Left lung (tissue), 10 donors: ENCODE measurements around the gene CRYGC. TPM values are rescaled to one million over a fixed set of nuclear protein-coding genes. Genes with fewer than 3 reads are reported as not detected.

ENCODE experiments used
- ATAC-seq: fragments of 200-7000 bp; cut with Tn5 transposase; one replicate; pipeline ENCODE4 v1.9.1; 2020; ENCODE audit warnings: moderate library complexity
- DNase-seq, 4 donors: peaks; one replicate each; pipeline ENCODE4 v3.0.0-alpha.2; 2013 to 2020
- H3K27ac ChIP-seq, 2 donors: fragments of 200-600 bp; sonication (generic) in 1 of 2; one replicate each; pipeline versions ENCODE4 v1.5.0 to v1.8.0; 2020 to 2021
- H3K27me3 ChIP-seq, 2 donors: fragments of 200-600 bp; sonication (generic) in 1 of 2; one replicate each; pipeline versions ENCODE4 v1.5.0 to v1.8.0; 2020 to 2021
- H3K36me3 ChIP-seq, 2 donors: fragments of 200-600 bp; sonication (generic) in 1 of 2; one replicate each; pipeline versions ENCODE4 v1.5.0 to v1.8.0; 2020 to 2021
- H3K4me1 ChIP-seq, 2 donors: fragments of 200-600 bp; one replicate each; pipeline ENCODE4 v1.8.0; 2021
- H3K4me3 ChIP-seq, 2 donors: fragments of 200-600 bp; sonication (generic) in 1 of 2; one replicate each; pipeline versions ENCODE4 v1.5.0 to v1.8.0; 2020 to 2021; ENCODE audit warnings: mild to moderate bottlenecking in 1 of 2
- H3K9me3 ChIP-seq, 2 donors: fragments of 200-600 bp; sonication (generic) in 1 of 2; one replicate each; pipeline versions ENCODE4 v1.5.0 to v1.8.0; 2020 to 2021
- CTCF ChIP-seq, 2 donors: fragments of 200-600 bp; sonication (generic) in 1 of 2; IDR thresholded peaks; one replicate each; pipeline versions ENCODE4 v1.5.0 to v1.8.0; 2021; ENCODE audit warnings: antibody characterized with exemption in 2 of 2
- intact Hi-C, 2 donors: fragments of 100-400 bp; cut with DNase I; formaldehyde crosslinking; loops; one replicate each; pipeline versions ENCODE4 v1.11.2 to v1.14.2; 2022
- polyA plus RNA-seq, 6 donors: library from polyadenylated mRNA; unstranded; fragments of 120-200 nt; gene quantifications; one replicate each; pipeline ENCODE4 v1.2.1, GENCODE V29; 2013; ENCODE audit not compliant: insufficient read length in 6 of 6
- total RNA-seq, 2 donors: library from RNA; stranded (reverse); fragmentation: NEBNext Ultra II Directional; extraction: Animal tissue kit (Norgen Biotek cat#: 25700); gene quantifications; one replicate each; pipeline ENCODE4 v1.2.1, GENCODE V29; 2021
- donor health status: DM: no; HTN: yes; CAD: no.
- donor health status: DM: no; HTN: no; CAD: no.

The CRYGC gene
- total and polyA plus RNA-seq, 8 donors = not detected

DNA sequence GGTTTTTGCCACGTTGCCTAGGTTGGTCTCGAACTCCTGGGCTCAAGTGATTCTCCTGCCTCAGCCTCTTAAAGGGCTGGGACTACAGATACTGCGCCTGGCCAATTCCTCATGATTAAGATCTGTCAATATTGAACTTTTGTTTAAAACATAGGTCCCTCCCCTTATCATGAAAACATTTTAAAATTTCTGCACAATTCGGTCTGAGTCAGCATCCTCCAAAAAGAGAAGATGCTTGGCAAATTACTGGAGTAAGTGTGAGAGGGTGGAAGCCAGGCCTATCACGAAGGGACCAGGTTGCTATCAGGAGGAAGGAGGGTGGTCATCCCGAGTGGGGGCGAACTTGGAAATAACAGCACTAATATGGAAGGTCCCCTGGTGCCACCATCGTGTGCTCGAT, 44.5 kb upstream of the CRYGC start:
- Histone ChIP-seq H3K27ac (no peak overlapping the region), H3K4me3 (no peak overlapping the region), H3K36me3 (no peaks in the 10 kb centered on the region), H3K9me3 (no peaks in the 10 kb centered on the region), H3K4me1 (peaks cover 0 to 30% of the 10 kb centered on the region in 2 donors), H3K27me3 (no peaks in the 10 kb centered on the region)
- DNase-seq (no peak), ATAC-seq (no peak)
- TF ChIP-seq CTCF (IDR thresholded peaks at IDR 0.05) = no peak
- intact Hi-C loops = no loop called here

- ATAC-seq (peak; percentile 54), DNase-seq (peak in 1 of 4 donors; percentile 41)
- Histone ChIP-seq H3K36me3 (no peaks in the 10 kb centered on the region), H3K27me3 (no peaks in the 10 kb centered on the region), H3K27ac (peak overlapping the region in 1 of 2 donors; percentile 84), H3K4me1 (peaks cover 0 to 30% of the 10 kb centered on the region in 2 donors), H3K4me3 (no peak overlapping the region), H3K9me3 (no peaks in the 10 kb centered on the region)
- TF ChIP-seq CTCF (IDR thresholded peaks at IDR 0.05) = no peak
- intact Hi-C loops = no loop called here
Measured at GRCh38 chr2:208172125-208172524, 42.5 kb upstream of the CRYGC start.

GRCh38 chr2:208164951-208165755, 35.5 kb upstream of the CRYGC start:
- intact Hi-C loops = no loop called here
- ATAC-seq = no peak

DNA sequence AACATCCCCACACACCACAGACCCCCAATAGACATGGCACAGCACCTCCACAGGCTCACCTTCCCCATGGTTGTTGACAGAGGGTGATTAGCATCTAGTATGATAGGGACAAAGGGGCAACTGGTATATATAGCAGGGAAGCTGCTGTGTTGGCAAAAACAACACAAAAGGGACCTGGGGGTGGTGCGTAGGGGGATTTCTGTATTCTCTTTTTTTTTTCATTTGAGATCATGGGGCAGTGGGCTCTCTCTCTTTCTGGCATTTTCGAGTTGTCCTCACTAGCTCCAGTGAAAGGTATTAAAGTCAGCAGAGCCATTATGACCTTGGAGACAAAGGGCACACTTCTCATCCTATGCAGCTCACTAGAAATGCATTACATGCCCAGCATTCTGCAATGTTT, 33.9 kb upstream of the CRYGC start, which contains the start of gene CRYGA:
Gene CRYGA, minus strand, starts transcription at position 101 of the 400 bp plus-strand sequence. Its CDS starts 33 bp downstream, at position 68.
- Histone ChIP-seq H3K36me3 (no peaks in the 10 kb centered on the region), H3K4me3 (no peak within 1 kb of the TSS), H3K27ac (no peak within 1 kb of the TSS), H3K27me3 (no peaks in the 10 kb centered on the region), H3K4me1 (no peaks in the 10 kb centered on the region), H3K9me3 (no peaks in the 10 kb centered on the region)
- TF ChIP-seq CTCF (IDR thresholded peaks at IDR 0.05) = no peak
- no peak for DNase-seq
- intact Hi-C loops = no loop called here
- no peak for ATAC-seq

More at GRCh38 chr2:208164951-208165755, 35.5 kb upstream of the CRYGC start:
- no peak overlapping the region for H3K4me3 ChIP-seq
- no peak for TF ChIP-seq CTCF (IDR thresholded peaks at IDR 0.05)
- no peaks in the 10 kb centered on the region for H3K4me1 ChIP-seq
- no peak for DNase-seq
- no peaks in the 10 kb centered on the region for H3K36me3 ChIP-seq
- no peaks in the 10 kb centered on the region for H3K27me3 ChIP-seq
- no peak overlapping the region for H3K27ac ChIP-seq
- H3K9me3 ChIP-seq = no peaks in the 10 kb centered on the region

DNA sequence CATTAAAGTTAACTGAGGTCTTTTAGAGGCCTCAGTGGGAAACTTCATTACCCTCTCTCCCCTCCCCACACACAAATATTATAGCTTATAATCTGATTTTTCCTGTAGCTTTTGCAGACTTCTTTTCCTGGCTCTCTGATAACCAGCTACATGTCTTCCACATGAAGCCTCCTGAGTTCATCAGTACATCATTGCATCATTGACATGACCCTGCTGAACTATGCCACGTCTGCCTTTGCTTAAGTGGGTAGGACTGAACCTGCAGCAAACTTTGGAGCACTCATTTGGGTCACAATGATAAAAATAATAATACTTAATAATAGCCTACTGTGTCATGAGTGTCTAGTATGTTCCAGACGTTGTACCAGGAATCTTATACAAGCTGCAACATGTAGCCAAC, 26.8 kb upstream of the CRYGC start:
- H3K4me3 ChIP-seq = no peak overlapping the region
- H3K9me3 ChIP-seq = peaks cover 0 to 8% of the 10 kb centered on the region in 2 donors
- H3K4me1 ChIP-seq = no peaks in the 10 kb centered on the region
- ATAC-seq (no peak), DNase-seq (no peak)
- no peaks in the 10 kb centered on the region for H3K36me3 ChIP-seq
- no peaks in the 10 kb centered on the region for H3K27me3 ChIP-seq
- H3K27ac ChIP-seq = no peak overlapping the region
- intact Hi-C loops = no loop called here
- no peak for TF ChIP-seq CTCF (IDR thresholded peaks at IDR 0.05)
